Large intestine (tissue), 12 donors: ENCODE data around the gene CA11. TPM values are rescaled to one million over a fixed set of nuclear protein-coding genes. Genes with fewer than 3 reads are reported as not detected.
A peak's percentile ranks its signal among the peaks of the same experiment; 100 is the strongest.
"Not testable (repeated sequence)": the region's sequence is repeated elsewhere in the genome, so short reads cannot be mapped to it uniquely, and the experiment has no call there.

ENCODE experiments used
- DNase-seq, 2 donors: peaks; one replicate each; pipeline versions ENCODE4 v3.0.0 to v3.0.0-alpha.2; 2013
- H3K27ac ChIP-seq: one replicate; pipeline ENCODE4 v1.5.1; 2013; ENCODE audit warnings: low read length
- H3K27me3 ChIP-seq: 2 replicates; pipeline ENCODE4 v1.6.1; 2013; ENCODE audit warnings: low read length; ENCODE audit not compliant: control insufficient read depth, insufficient read depth
- H3K36me3 ChIP-seq: 2 replicates; pipeline ENCODE4 v1.6.1; 2013; ENCODE audit warnings: low read length; ENCODE audit not compliant: control insufficient read depth, insufficient read depth
- H3K4me1 ChIP-seq: one replicate; pipeline ENCODE4 v1.6.1; 2013; ENCODE audit warnings: low read length; ENCODE audit not compliant: control insufficient read depth, insufficient read depth
- H3K4me3 ChIP-seq: one replicate; pipeline ENCODE4 v1.5.1; 2013; ENCODE audit warnings: low read length
- H3K9me3 ChIP-seq: one replicate; pipeline ENCODE4 v1.6.1; 2013; ENCODE audit warnings: mild to moderate bottlenecking, low read depth, low read length, moderate library complexity; ENCODE audit not compliant: control insufficient read depth
- WGBS: methylation state at CpG from one replicate; pipeline ENCODE4 v1.1.5; 2013; ENCODE audit warnings: low lambda C conversion rate; ENCODE audit not compliant: insufficient coverage; 5-methylcytosine and 5-hydroxymethylcytosine counted together
- long read RNA-seq, 11 donors: transcript quantifications; one replicate each; lab custom pipeline, GENCODE V29; 2026
- polyA plus RNA-seq: library from polyadenylated mRNA; unstranded; fragments of 120-200 nt; gene quantifications from one replicate; pipeline ENCODE4 v1.2.1, GENCODE V29; 2013

The CA11 gene
- 10.1 TPM for polyA plus RNA-seq
- long read RNA-seq, donor 1, partial matches to known transcripts = 0 of 2 reads
- long read RNA-seq, donor 1, other reads (novel, unspliced or antisense) = 0 of 2 reads
- long read RNA-seq, donor 2, partial matches to known transcripts = 0 of 2 reads
- long read RNA-seq, donor 2, other reads (novel, unspliced or antisense) = 0 of 2 reads
- long read RNA-seq, donor 3, transcript CA11-202 (2 exons, 275 nt) = major isoform, 5 of 8 reads
- long read RNA-seq, donor 3, partial matches to known transcripts = 0 of 8 reads
- long read RNA-seq, donor 3, other reads (novel, unspliced or antisense) = 0 of 8 reads
- long read RNA-seq, donor 4, partial matches to known transcripts = 0 of 1 reads
- long read RNA-seq, donor 4, other reads (novel, unspliced or antisense) = 0 of 1 reads
- long read RNA-seq, donor 5, partial matches to known transcripts = 0 of 5 reads
- long read RNA-seq, donor 5, other reads (novel, unspliced or antisense) = 0 of 5 reads
- long read RNA-seq, donor 6, partial matches to known transcripts = 0 of 3 reads
- long read RNA-seq, donor 6, other reads (novel, unspliced or antisense) = 0 of 3 reads
- long read RNA-seq, donor 7, partial matches to known transcripts = 0 of 1 reads
- long read RNA-seq, donor 7, other reads (novel, unspliced or antisense) = 0 of 1 reads
- long read RNA-seq, donor 8, partial matches to known transcripts = 0 of 7 reads
- long read RNA-seq, donor 8, other reads (novel, unspliced or antisense) = 0 of 7 reads
- long read RNA-seq, donor 9, partial matches to known transcripts = 0 of 6 reads
- long read RNA-seq, donor 9, other reads (novel, unspliced or antisense) = 0 of 6 reads
- long read RNA-seq, donor 10, partial matches to known transcripts = 0 of 1 reads
- long read RNA-seq, donor 10, other reads (novel, unspliced or antisense) = 0 of 1 reads
- long read RNA-seq, donor 11, partial matches to known transcripts = 0 of 1 reads
- long read RNA-seq, donor 11, other reads (novel, unspliced or antisense) = 0 of 1 reads

- H3K27me3 ChIP-seq = no peaks in the 10 kb centered on the region
- 0% methylated on average over 4 of the region's 33 CpGs for WGBS
- H3K4me3 ChIP-seq = peak within 1 kb of the TSS; percentile 56
- H3K27ac ChIP-seq = peak within 1 kb of the TSS; percentile 67
- H3K4me1 ChIP-seq = peaks cover 14% of the 10 kb centered on the region
- no peaks in the 10 kb centered on the region for H3K9me3 ChIP-seq
- peak in 1 of 2 donors; percentile 85 for DNase-seq
- no peaks in the 10 kb centered on the region for H3K36me3 ChIP-seq
These were observed at the start of gene CA11 for GRCh38 chr19:48646001-48646721. TSS of gene CA11 (minus strand) at chr19:48646187. CDS start at chr19:48645632, 555 bp downstream.

DNA sequence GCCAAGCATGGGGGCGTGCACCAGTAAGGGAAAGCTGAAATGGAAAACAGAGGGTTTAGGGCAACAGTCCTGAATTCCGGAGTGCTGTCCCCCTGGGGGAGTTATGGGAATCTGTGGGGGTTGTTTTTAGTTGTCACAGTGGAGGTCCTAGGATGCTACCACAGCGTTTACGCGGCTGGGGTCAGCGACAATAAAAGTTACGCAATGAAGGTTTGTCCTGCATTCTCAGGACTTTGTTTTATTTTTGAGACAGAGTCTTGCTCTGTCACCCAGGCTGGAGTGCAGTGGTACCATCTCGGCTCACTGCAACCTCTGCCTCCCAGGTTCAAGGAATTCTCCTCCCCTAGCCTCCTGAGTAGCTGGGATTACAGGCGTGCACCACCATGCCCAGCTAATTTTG, 47.6 kb upstream of the CA11 start:
- H3K4me3 ChIP-seq, H3K36me3 ChIP-seq, H3K9me3 ChIP-seq, H3K27ac ChIP-seq, H3K27me3 ChIP-seq, DNase-seq: not testable (repeated sequence)
- peaks cover 19% of the 10 kb centered on the region for H3K4me1 ChIP-seq
- no CpG with 5 or more reads among the region's 9 CpGs for WGBS

DNA sequence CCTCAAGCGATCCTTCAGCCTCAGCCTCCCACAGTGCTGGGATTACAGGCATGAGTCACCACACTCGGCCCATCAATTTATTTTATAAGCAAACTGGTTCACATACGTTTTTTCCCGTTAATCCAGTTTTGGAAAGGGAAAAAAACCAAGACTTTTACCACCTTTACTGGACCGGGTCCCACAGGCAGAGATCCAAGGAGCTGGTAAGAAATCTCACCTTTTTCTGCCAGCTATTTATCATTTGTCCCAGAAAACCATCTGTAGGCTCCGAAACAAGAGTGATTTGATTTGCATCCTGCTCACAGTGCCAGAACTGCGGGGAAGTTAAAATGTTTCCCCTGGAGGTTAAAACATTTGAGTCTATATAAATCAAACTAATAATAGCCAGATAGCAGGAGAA, 43.5 kb upstream of the CA11 start:
- Histone ChIP-seq H3K27me3 (no peaks in the 10 kb centered on the region), H3K36me3 (no peaks in the 10 kb centered on the region), H3K27ac (no peak overlapping the region), H3K9me3 (peaks cover 8% of the 10 kb centered on the region), H3K4me1 (peaks cover 36% of the 10 kb centered on the region), H3K4me3 (no peak overlapping the region)
- no CpG with 5 or more reads among the region's 7 CpGs for WGBS
- DNase-seq = no peak

DNA sequence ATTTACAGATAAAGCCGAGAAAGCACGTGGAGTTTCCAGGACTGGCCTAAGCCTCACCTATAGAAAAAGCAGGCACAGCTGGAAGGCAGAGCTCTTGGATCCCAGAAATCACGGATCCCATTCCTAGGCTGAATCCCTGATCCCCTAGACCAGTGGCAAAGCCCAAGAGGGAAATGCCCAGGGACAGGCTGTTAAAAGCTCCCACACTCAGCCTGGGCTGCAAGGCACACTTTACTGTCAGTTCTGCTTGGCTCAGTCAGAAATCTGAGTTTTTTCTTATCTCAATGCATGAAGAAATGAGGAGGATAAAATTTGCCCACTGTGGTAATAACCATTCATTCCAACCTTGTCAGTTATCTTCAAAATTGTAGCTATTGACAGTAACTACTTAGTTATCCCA, 41.8 kb upstream of the CA11 start:
- Histone ChIP-seq H3K27me3 (no peaks in the 10 kb centered on the region), H3K4me1 (peaks cover 39% of the 10 kb centered on the region), H3K27ac (peak overlapping the region; percentile 91), H3K9me3 (no peaks in the 10 kb centered on the region), H3K4me3 (no peak overlapping the region), H3K36me3 (no peaks in the 10 kb centered on the region)
- DNase-seq = peak; percentile 56 to 82
- no CpG with 5 or more reads among the region's 3 CpGs for WGBS

DNA sequence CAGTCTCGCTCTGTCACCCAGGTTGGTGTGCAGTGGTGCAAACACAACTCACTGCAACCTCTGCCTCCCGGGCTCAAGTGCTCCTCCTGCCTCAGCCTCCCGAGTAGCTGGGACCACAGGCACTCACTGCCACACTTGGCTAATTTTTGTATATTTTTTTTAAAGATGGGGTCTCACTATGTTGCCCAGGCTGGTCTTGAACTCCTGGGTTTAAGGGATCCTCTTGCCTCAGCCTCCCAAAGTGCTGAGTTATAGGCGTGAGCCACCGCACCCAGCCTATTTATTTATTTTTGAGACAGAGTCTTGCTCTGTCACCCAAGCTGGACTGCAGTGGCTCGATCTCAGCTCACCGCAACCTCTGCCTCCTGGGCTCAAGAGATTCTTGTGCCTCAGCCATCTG, 40.6 kb upstream of the CA11 start:
- WGBS = no CpG with 5 or more reads among the region's 7 CpGs
- H3K9me3 ChIP-seq, H3K4me3 ChIP-seq, DNase-seq, H3K36me3 ChIP-seq, H3K27me3 ChIP-seq: not testable (repeated sequence)
- Histone ChIP-seq H3K27ac (peak overlapping the region; percentile 91), H3K4me1 (peaks cover 39% of the 10 kb centered on the region)

DNA sequence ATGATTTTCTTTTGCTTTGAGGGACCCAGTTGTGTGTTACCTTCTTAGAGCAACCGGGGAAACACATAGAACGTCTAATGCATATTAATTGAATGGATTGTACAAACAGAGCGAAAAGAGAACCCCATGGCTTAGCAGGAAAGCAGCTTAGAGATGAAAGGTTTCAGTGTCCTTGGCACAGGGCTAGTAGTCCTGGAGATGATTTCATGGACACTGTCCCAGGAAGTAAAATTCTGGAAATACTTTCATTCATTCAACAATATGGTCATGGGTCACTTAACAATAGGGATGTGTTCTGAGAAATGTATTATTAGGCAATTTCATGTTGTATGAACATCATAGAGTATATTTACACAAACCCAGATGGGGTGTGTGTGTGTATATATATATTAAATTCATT, 40.1 kb upstream of the CA11 start:
- no peak for DNase-seq
- H3K4me1 ChIP-seq = peaks cover 39% of the 10 kb centered on the region
- H3K4me3 ChIP-seq = no peak overlapping the region
- H3K27me3 ChIP-seq = no peaks in the 10 kb centered on the region
- no peak overlapping the region for H3K27ac ChIP-seq
- 90% methylated on average over 2 of the region's 3 CpGs for WGBS
- H3K9me3 ChIP-seq = no peaks in the 10 kb centered on the region
- H3K36me3 ChIP-seq = no peaks in the 10 kb centered on the region

DNA sequence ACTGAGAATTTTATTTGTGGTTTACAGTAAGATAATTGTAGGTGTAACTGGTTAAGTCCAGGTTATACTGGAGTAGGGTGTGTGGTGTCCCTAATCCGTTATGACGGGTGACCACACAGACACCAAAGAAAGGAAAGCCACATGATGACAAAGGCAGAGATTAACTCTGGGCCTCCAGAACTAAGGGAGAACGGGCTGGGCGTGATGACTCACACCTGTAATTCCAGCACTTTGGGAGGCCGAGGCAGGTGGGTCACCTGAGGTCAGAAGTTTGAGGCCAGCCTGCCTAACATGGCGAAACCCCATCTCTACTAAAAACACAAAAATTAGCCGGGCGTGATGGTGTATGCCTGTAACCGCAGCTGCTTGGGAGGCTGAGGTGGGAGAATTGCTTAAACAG, 39.6 kb upstream of the CA11 start:
- Histone ChIP-seq H3K27ac (peak overlapping the region; percentile 42), H3K9me3 (peaks cover 1% of the 10 kb centered on the region), H3K4me3 (no peak overlapping the region), H3K36me3 (no peaks in the 10 kb centered on the region), H3K27me3 (no peaks in the 10 kb centered on the region), H3K4me1 (peaks cover 39% of the 10 kb centered on the region)
- no CpG with 5 or more reads among the region's 9 CpGs for WGBS
- peak; percentile 42 to 67 for DNase-seq

GRCh38 chr19:48683349-48683748, 37.4 kb upstream of the CA11 start:
- WGBS = no CpG with 5 or more reads among the region's 11 CpGs
- H3K36me3 ChIP-seq = no peaks in the 10 kb centered on the region
- H3K4me1 ChIP-seq = peaks cover 42% of the 10 kb centered on the region
- no peak for DNase-seq
- no peaks in the 10 kb centered on the region for H3K27me3 ChIP-seq
- no peak overlapping the region for H3K27ac ChIP-seq
- H3K9me3 ChIP-seq = peaks cover 4% of the 10 kb centered on the region
- no peak overlapping the region for H3K4me3 ChIP-seq

GRCh38 chr19:48681127-48681470, 35.1 kb upstream of the CA11 start:
- Histone ChIP-seq H3K27ac (no peak overlapping the region), H3K4me1 (peaks cover 46% of the 10 kb centered on the region), H3K9me3 (peaks cover 4% of the 10 kb centered on the region), H3K27me3 (no peaks in the 10 kb centered on the region), H3K36me3 (no peaks in the 10 kb centered on the region), H3K4me3 (no peak overlapping the region)
- WGBS = no CpG with 5 or more reads among the region's 7 CpGs
- DNase-seq = no peak
